HFFc6 (cell line): Measurements from ENCODE around the gene UBE2D2. TPM values are rescaled to one million over a fixed set of nuclear protein-coding genes. Genes with fewer than 3 reads are reported as not detected.

ENCODE experiments used
- DNase-seq: peaks from one replicate; pipeline ENCODE4 v3.0.0-alpha.2; 2018
- H3K27ac Mint-ChIP-seq: 2 replicates; pipeline ENCODE4 v1.8.0; 2020; ENCODE audit warnings: mild to moderate bottlenecking, mixed read lengths
- H3K27me3 Mint-ChIP-seq: 2 replicates; pipeline ENCODE4 v1.8.0; 2021; ENCODE audit warnings: mild to moderate bottlenecking, moderate library complexity, mixed read lengths; ENCODE audit not compliant: insufficient read depth
- H3K36me3 Mint-ChIP-seq: 2 replicates; pipeline ENCODE4 v1.8.0; 2021; ENCODE audit warnings: low read depth, mixed read lengths
- H3K4me1 Mint-ChIP-seq: 2 replicates; pipeline ENCODE4 v1.8.0; 2020; ENCODE audit warnings: low read depth, mixed read lengths
- H3K4me3 Mint-ChIP-seq: 2 replicates; pipeline ENCODE4 v1.8.0; 2020; ENCODE audit warnings: mild to moderate bottlenecking, moderate library complexity, mixed read lengths
- H3K9me3 Mint-ChIP-seq: 2 replicates; pipeline ENCODE4 v1.8.0; 2020; ENCODE audit warnings: mild to moderate bottlenecking, mixed read lengths
- CTCF ChIP-seq: fragments of 200-600 bp; sonication (generic); IDR thresholded peaks from 2 replicates; pipeline ENCODE4 v1.5.0; 2021; ENCODE audit warnings: antibody characterized with exemption, mild to moderate bottlenecking
- total RNA-seq, 6 experiments: library from RNA; stranded (reverse); fragmentation: NEBNext Ultra II Directional; extraction: Animal tissue kit (Norgen Biotek cat#: 25700); gene quantifications; 2 replicates in 1 of 6; 3 replicates in 5 of 6; pipeline ENCODE4 v1.2.3, GENCODE V29; 2021

Gene UBE2D2
- total RNA-seq, 6 experiments from 2014 or later = 113 to 144 (median 123) TPM

DNA sequence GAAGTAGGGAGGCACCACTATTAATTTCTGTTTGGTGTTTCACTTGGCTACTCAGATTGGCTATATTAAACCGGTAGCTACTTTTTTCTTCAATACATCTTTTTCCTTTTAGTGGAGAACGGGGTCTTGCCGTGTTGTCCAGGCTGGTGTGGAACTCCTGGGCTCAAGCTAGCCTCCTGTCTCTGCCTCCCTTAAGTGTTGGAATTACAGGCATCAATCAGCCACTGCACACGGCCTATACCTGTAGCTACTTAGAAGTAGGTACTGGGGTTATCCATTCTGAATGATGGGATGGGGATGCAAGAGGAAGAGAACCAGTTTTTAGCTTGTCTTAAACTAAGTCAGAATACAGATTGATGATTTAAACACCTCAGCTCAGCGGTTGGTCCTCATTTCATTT, 1.7 kb downstream of the UBE2D2 start:
- TF ChIP-seq CTCF = no peak
- H3K9me3 Mint-ChIP-seq = no peaks in the 10 kb centered on the region
- DNase-seq = no peak
- peaks cover 33% of the 10 kb centered on the region for H3K4me1 Mint-ChIP-seq
- H3K4me3 Mint-ChIP-seq = peak overlapping the region; percentile 93
- H3K36me3 Mint-ChIP-seq = peaks cover 27% of the 10 kb centered on the region
- H3K27me3 Mint-ChIP-seq = no peaks in the 10 kb centered on the region; the same call in 1 of the 2 replicates
- peak overlapping the region; percentile 67 for H3K27ac Mint-ChIP-seq

DNA sequence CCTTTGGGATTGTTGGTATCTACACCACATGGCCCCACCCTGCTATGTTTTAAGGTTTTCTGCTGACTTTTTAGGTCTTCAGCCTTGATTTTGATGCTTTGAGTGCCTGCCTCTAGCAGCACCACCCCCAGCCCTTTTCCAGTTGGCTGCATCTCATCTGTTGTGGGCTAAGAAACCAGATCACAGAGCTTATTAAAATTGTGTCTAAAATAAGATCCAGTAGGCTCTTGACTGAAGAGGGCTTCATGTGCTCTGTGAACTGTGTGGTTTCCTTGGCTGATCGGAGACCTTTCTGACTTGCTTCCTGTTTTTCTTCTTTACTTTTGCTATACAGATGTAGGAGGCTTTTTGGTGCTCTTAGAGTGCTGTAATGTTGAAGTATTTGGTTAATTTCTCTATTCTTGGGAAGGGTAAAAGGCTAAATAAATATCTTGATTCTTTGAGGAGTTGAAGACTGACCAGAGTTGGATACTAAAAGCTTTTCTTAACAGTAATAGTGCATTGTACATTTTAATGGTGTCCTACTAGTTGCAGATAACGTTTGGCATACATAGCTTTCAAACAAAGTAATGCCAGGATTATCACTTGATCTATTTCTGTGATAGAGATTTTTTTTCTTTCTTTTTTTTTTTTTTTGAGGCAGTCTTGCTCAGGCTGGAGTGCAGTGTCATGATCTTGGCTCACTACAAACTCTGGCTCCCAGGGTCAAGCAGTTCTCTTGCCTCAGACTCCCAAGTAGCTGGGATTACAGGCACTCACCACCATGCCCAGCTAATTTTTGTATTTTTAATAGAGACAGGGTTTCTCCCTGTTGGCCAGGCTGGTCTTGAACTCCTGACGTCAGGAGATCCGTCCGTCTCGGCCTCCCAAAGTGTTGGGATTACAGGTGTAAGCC, 4.5 kb downstream of the UBE2D2 start:
- H3K9me3 Mint-ChIP-seq = no peaks in the 10 kb centered on the region
- TF ChIP-seq CTCF = no peak
- H3K4me3 Mint-ChIP-seq = peak overlapping the region; percentile 10
- DNase-seq = no peak
- H3K27ac Mint-ChIP-seq = peak overlapping the region; percentile 47
- no peaks in the 10 kb centered on the region; the same call in 1 of the 2 replicates for H3K27me3 Mint-ChIP-seq
- peaks cover 40% of the 10 kb centered on the region for H3K4me1 Mint-ChIP-seq
- peaks cover 27% of the 10 kb centered on the region for H3K36me3 Mint-ChIP-seq

DNA sequence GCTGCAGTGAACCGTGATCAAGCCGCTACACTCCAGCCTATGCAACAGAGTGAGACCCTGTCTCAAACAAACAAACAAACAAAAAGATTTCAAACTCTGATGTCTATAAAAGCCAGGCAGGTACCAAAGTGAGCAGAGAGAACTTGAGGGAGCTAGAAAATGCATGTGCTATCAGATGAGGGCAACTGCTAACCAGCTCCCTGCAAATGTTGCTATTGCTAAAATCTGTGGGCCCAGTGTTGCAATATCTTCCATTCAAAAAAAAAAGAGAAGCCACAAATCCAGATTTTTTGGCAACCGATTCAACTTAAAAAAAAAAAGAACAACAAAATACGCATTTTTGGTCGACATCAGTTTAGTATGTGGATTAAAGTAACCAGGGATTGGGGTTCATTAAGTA, 5.5 kb downstream of the UBE2D2 start:
- Mint-ChIP-seq H3K4me1 (peaks cover 42% of the 10 kb centered on the region), H3K27me3 (no peaks in the 10 kb centered on the region; the same call in 1 of the 2 replicates), H3K36me3 (peaks cover 27% of the 10 kb centered on the region), H3K9me3 (no peaks in the 10 kb centered on the region), H3K27ac (no peak overlapping the region), H3K4me3 (no peak overlapping the region)
- TF ChIP-seq CTCF = no peak
- DNase-seq = no peak

- DNase-seq = peak; percentile 24
- H3K27ac Mint-ChIP-seq = peak overlapping the region; percentile 52
- peaks cover 12% of the 10 kb centered on the region; the same call in 1 of the 2 replicates for H3K36me3 Mint-ChIP-seq
- H3K4me1 Mint-ChIP-seq = peaks cover 42% of the 10 kb centered on the region
- no peak for TF ChIP-seq CTCF
- no peaks in the 10 kb centered on the region for H3K9me3 Mint-ChIP-seq
- H3K4me3 Mint-ChIP-seq = no peak overlapping the region
- no peaks in the 10 kb centered on the region; the same call in 1 of the 2 replicates for H3K27me3 Mint-ChIP-seq
Measured at GRCh38 chr5:139569270-139569955, 8.3 kb downstream of the UBE2D2 start.

- Mint-ChIP-seq H3K27me3 (no peaks in the 10 kb centered on the region), H3K27ac (peak overlapping the region; percentile 10), H3K4me1 (peaks cover 48% of the 10 kb centered on the region), H3K4me3 (no peak overlapping the region), H3K9me3 (no peaks in the 10 kb centered on the region), H3K36me3 (no peaks in the 10 kb centered on the region)
- TF ChIP-seq CTCF = no peak
- DNase-seq = no peak
Measured at GRCh38 chr5:139571543-139571942, 10.4 kb downstream of the UBE2D2 start.
